ENCODE data around the gene MBIP. TPM values are rescaled to one million over a fixed set of nuclear protein-coding genes. Genes with fewer than 3 reads are reported as not detected.

Gene MBIP
- total RNA-seq, 3 donors from 2014 or later (not counting 1 experiment from before 2014, with no cell fraction given): 26.1 to 41.9 (median 40.1) TPM

- Mint-ChIP-seq H3K4me3 (no peak overlapping the region), H3K27ac (no peak overlapping the region), H3K36me3 (peaks cover 8% of the 10 kb centered on the region), H3K27me3 (ENCODE audit: low read depth in 2 of 2) (no peaks in the 10 kb centered on the region), H3K4me1 (no peaks in the 10 kb centered on the region), H3K9me3 (no peaks in the 10 kb centered on the region)
- Histone ChIP-seq H3K36me3 (ENCODE audit: control insufficient read depth, insufficient read depth, low read length) (peaks cover 24% of the 10 kb centered on the region), H3K4me1 (ENCODE audit: control insufficient read depth, insufficient read depth, low read length) (no peaks in the 10 kb centered on the region), H3K27ac (ENCODE audit: low read length) (no peak overlapping the region), H3K9me3 (ENCODE audit: control insufficient read depth, insufficient read depth, low read length) (no peaks in the 10 kb centered on the region), H3K27me3 (ENCODE audit: control insufficient read depth, insufficient read depth, low read length) (no peaks in the 10 kb centered on the region), H3K4me3 (ENCODE audit: low read length) (no peak overlapping the region)
- DNase-seq (no peak), ATAC-seq (no peak)
- no peak for TF ChIP-seq CTCF (IDR thresholded peaks at IDR 0.05)
- WGBS (ENCODE audit: insufficient coverage): 96% methylated on average over 2 of the region's 4 CpGs
- intact Hi-C loops (cut with micrococcal nuclease): no loop called here
These were observed 24.5 kb downstream of the MBIP start for GRCh38 chr14:36295642-36296627.

- Mint-ChIP-seq H3K27ac (no peak overlapping the region), H3K9me3 (no peaks in the 10 kb centered on the region), H3K4me1 (no peaks in the 10 kb centered on the region), H3K4me3 (no peak overlapping the region), H3K36me3 (peaks cover 8% of the 10 kb centered on the region), H3K27me3 (ENCODE audit: low read depth in 2 of 2) (no peaks in the 10 kb centered on the region)
- ATAC-seq: no peak
- H3K9me3 ChIP-seq (ENCODE audit: control insufficient read depth, insufficient read depth, low read length): no peaks in the 10 kb centered on the region
- no peak overlapping the region for H3K4me3 ChIP-seq (ENCODE audit: low read length)
- H3K36me3 ChIP-seq (ENCODE audit: control insufficient read depth, insufficient read depth, low read length): peaks cover 18% of the 10 kb centered on the region
- no peaks in the 10 kb centered on the region for H3K27me3 ChIP-seq (ENCODE audit: control insufficient read depth, insufficient read depth, low read length)
- intact Hi-C loops (cut with micrococcal nuclease): no loop called here
- no peaks in the 10 kb centered on the region for H3K4me1 ChIP-seq (ENCODE audit: control insufficient read depth, insufficient read depth, low read length)
- H3K27ac ChIP-seq (ENCODE audit: low read length): no peak overlapping the region
- no peak for DNase-seq
- no peak for TF ChIP-seq CTCF (IDR thresholded peaks at IDR 0.05)
- WGBS (ENCODE audit: insufficient coverage): 100% methylated on average over 4 of the region's 4 CpGs
These were observed 25.9 kb downstream of the MBIP start for GRCh38 chr14:36294543-36294942.

GRCh38 chr14:36293824-36294223, 26.6 kb downstream of the MBIP start:
- Histone ChIP-seq H3K9me3 (ENCODE audit: control insufficient read depth, insufficient read depth, low read length) (no peaks in the 10 kb centered on the region), H3K4me1 (ENCODE audit: control insufficient read depth, insufficient read depth, low read length) (no peaks in the 10 kb centered on the region), H3K27me3 (ENCODE audit: control insufficient read depth, insufficient read depth, low read length) (no peaks in the 10 kb centered on the region), H3K4me3 (ENCODE audit: low read length) (no peak overlapping the region), H3K27ac (ENCODE audit: low read length) (no peak overlapping the region), H3K36me3 (ENCODE audit: control insufficient read depth, insufficient read depth, low read length) (peaks cover 14% of the 10 kb centered on the region)
- Mint-ChIP-seq H3K4me3 (no peak overlapping the region), H3K27ac (no peak overlapping the region), H3K4me1 (no peaks in the 10 kb centered on the region), H3K27me3 (ENCODE audit: low read depth in 2 of 2) (no peaks in the 10 kb centered on the region), H3K9me3 (no peaks in the 10 kb centered on the region), H3K36me3 (peaks cover 8% of the 10 kb centered on the region)
- no CpG with 5 or more reads among the region's 1 CpG for WGBS (ENCODE audit: insufficient coverage)
- ATAC-seq: no peak
- intact Hi-C loops (cut with micrococcal nuclease): no loop called here
- TF ChIP-seq CTCF (IDR thresholded peaks at IDR 0.05): no peak
- no peak for DNase-seq

Measured in natural killer cell (primary cell).